GM18520 (cell line): ENCODE measurements around the gene CSNK2A2.

Experiments
- ATAC-seq: cut with Tn5 transposase; IDR thresholded peaks from one replicate; pipeline ENCODE4 v1.9.1; 2021; ENCODE audit not compliant: unreplicated experiment

Gene CSNK2A2

GRCh38 chr16:58114827-58115825 lies 82.8 kb downstream of the CSNK2A2 start:
- ATAC-seq = no peak

GRCh38 chr16:58111302-58111627 lies 86.6 kb downstream of the CSNK2A2 start:
- ATAC-seq = no peak

DNA sequence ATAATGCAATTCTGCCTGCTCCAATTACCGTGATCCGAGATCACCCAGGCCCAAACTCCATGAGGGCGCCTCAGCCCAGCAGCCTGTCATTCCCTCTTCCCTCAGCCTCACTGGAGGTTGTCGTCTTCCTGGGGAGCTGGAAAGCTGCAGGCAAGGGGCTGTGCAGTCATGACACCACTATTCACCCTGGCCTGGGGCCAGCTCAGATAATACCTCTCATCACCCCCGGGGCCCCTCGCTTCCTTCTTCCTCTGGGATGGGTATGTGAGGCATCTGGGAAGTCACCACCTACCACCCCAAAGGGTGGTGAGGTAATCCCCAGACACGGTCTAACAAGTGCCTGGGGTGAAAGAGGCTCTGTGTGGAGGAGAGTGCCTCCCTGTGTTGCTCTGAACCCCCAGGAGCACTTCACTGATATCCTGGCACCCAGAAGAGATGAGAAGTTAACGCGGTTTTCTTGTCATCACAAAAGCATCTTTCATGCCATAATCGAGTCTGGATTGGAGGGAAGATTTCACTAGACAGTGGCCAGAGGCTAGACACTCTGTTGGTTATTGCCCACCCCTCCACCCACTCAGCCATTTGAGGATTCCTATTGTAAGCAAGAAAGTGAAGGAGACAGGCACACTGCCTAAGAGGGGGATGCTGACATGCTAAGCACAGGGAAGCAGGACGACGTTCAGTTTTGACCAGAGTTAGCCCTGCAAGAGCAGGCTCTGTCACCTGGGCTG lies 87.2 kb downstream of the CSNK2A2 start:
- ATAC-seq = no peak

DNA sequence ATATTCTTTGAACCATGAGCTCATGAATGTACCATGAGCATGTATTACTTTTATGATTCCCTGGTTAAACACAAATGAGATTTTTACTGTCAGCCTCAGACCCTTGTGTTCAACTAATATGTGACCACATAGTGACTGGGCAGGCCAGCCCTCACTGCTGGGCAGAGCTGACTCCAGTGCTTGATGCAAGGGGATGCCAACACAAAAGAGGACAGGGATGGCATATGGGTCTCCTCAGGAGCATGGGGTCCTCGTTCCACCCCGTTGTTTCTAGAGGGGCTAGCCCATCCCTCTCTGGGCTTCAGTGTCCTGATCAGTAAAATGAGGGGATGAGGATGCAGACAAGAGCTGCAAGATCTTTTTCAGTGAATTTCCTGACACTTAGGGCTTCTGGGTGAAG lies 88.0 kb downstream of the CSNK2A2 start:
- no peak for ATAC-seq

GRCh38 chr16:58109330-58109729 lies 88.6 kb downstream of the CSNK2A2 start:
- no peak for ATAC-seq
